OCI-LY7 (cell line): ENCODE measurements around the gene DDX10. TPM values are rescaled to one million over a fixed set of nuclear protein-coding genes. Genes with fewer than 3 reads are reported as not detected.

Experiments
- BruUV-seq: library from RNA; stranded (reverse); fragments of 400-500 nt; replicated peaks from 2 replicates; lab custom pipeline; 2021; lab: Mats Ljungman, UMichigan
- CTCF ChIA-PET: fragments of 300-600 bp; sonication (Branson Sonifier 250); formaldehyde crosslinking; loops from one replicate; lab custom pipeline; 2022; ENCODE audit warnings: antibody characterized with exemption; ENCODE audit not compliant: unreplicated experiment; lab: Charles Lee
- POLR2A ChIA-PET: fragments of 300-600 bp; sonication (Branson Sonifier 250); formaldehyde crosslinking; loops from one replicate; lab custom pipeline; 2022; ENCODE audit warnings: antibody characterized with exemption; lab: Charles Lee
- DNase-seq: peaks from one replicate; pipeline ENCODE4 v3.0.0-alpha.2; 2015; ENCODE audit warnings: low spot score
- H2AFZ ChIP-seq: fragments of 200-600 bp; sonication (generic), shearing (Covaris generic); 2 replicates; pipeline ENCODE4 v1.6.1; 2014; ENCODE audit warnings: mild to moderate bottlenecking, antibody characterized with exemption, low read length, moderate library complexity
- H3K27ac ChIP-seq: fragments of 200-600 bp; sonication (generic); 2 replicates; pipeline ENCODE4 v1.5.1; 2014; ENCODE audit warnings: mixed run types, low read depth, mild to moderate bottlenecking, moderate library complexity, low read length, inconsistent platforms; ENCODE audit not compliant: poor library complexity, severe bottlenecking
- H3K36me3 ChIP-seq: fragments of 200-600 bp; sonication (generic); 2 replicates; pipeline ENCODE4 v1.6.1; 2014; ENCODE audit warnings: mild to moderate bottlenecking, antibody characterized with exemption, low read length, moderate library complexity, mixed read lengths; ENCODE audit not compliant: insufficient read depth
- H3K4me1 ChIP-seq: fragments of 200-600 bp; sonication (generic); 2 replicates; pipeline ENCODE4 v1.5.1; 2014; ENCODE audit warnings: mild to moderate bottlenecking, low read length; ENCODE audit not compliant: insufficient read depth, poor library complexity, severe bottlenecking
- H3K4me2 ChIP-seq: fragments of 200-600 bp; sonication (generic); 2 replicates; pipeline ENCODE4 v1.6.1; 2014; ENCODE audit warnings: mild to moderate bottlenecking, low read length
- H3K4me3 ChIP-seq: fragments of 200-600 bp; sonication (generic); 2 replicates; pipeline ENCODE4 v1.5.1; 2014; ENCODE audit warnings: mild to moderate bottlenecking, low read depth, low read length; ENCODE audit not compliant: poor library complexity, severe bottlenecking
- H3K79me2 ChIP-seq: fragments of 200-600 bp; sonication (generic); 2 replicates; pipeline ENCODE4 v1.6.1; 2016; ENCODE audit warnings: low read depth, mild to moderate bottlenecking, low read length, moderate library complexity, mixed read lengths; ENCODE audit not compliant: insufficient read depth
- H3K9me2 ChIP-seq: fragments of 200-600 bp; sonication (generic); 2 replicates; pipeline ENCODE4 v1.6.1; 2016; ENCODE audit warnings: mild to moderate bottlenecking, low read length, mixed read lengths; ENCODE audit not compliant: insufficient read depth
- H3K9me3 ChIP-seq: fragments of 200-600 bp; sonication (generic); 2 replicates; pipeline ENCODE4 v1.6.1; 2014; ENCODE audit warnings: mild to moderate bottlenecking, mixed run types, low read length, mixed read lengths
- H4K20me1 ChIP-seq: fragments of 200-600 bp; sonication (generic); 2 replicates; pipeline ENCODE4 v1.6.1; 2014; ENCODE audit warnings: mild to moderate bottlenecking, antibody characterized with exemption, low read length, moderate library complexity, mixed read lengths; ENCODE audit not compliant: insufficient read depth
- CTCF ChIP-seq: fragments of 200-600 bp; sonication (generic); conservative IDR thresholded peaks from 2 replicates; pipeline ENCODE4 v1.5.1; 2014; ENCODE audit warnings: mild to moderate bottlenecking, antibody characterized with exemption, low read length, moderate library complexity, mixed read lengths
- EZH2phosphoT487 ChIP-seq: fragments of 200-600 bp; sonication (generic); IDR thresholded peaks from 2 replicates; pipeline ENCODE4 v1.6.1; 2018; ENCODE audit warnings: low read depth, borderline replicate concordance, mild to moderate bottlenecking, mixed run types, antibody characterized with exemption, low read length, moderate library complexity, mixed read lengths
- intact Hi-C: fragments of 100-400 bp; cut with micrococcal nuclease; formaldehyde crosslinking; loops from one replicate; pipeline ENCODE4 v1.10.0; 2022; ENCODE audit not compliant: unreplicated experiment
- total RNA-seq, 2 experiments: library from RNA; depleted of rRNA in 1 of 2; stranded (reverse); fragments of >200 nt in 1 of 2; shearing (Covaris generic) in 1 of 2; gene quantifications; 2 replicates each; pipeline ENCODE4 v1.2.3, GENCODE V29; 2014 to 2022

DDX10 gene
- total RNA-seq, 2 experiments from 2014 or later, result 46.5 to 48.7 TPM

GRCh38 chr11:108914211-108914610, 249.3 kb downstream of the DDX10 start:
- BruUV-seq, result no TSS peak
- CTCF ChIA-PET, result no interaction called here

DNA sequence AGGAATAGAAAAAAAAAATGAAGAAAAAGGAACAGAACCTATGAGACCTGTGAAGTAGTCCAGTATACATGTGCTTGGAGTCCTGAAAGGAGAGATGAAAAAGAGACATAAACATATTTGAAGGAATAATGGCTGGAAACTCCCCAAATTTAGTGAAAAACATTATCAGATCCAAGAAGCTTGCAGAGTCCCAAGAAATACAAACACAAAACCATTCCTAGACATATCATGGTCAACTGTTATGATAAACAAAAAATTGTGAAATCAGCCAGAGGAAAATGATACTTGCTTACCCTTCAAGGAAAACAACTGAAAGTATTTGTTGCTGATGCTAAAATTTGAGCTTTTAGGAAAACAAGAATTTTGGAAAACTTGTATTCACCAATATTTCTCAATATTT, 250.1 kb downstream of the DDX10 start:
- Histone ChIP-seq H3K9me2 (no peaks in the 10 kb centered on the region), H3K36me3 (peaks cover 19% of the 10 kb centered on the region; the same call in 1 of the 2 replicates), H3K79me2 (no peaks in the 10 kb centered on the region), H3K4me3 (no peak overlapping the region), H3K4me1 (no peaks in the 10 kb centered on the region), H4K20me1 (no peaks in the 10 kb centered on the region), H2AFZ (no peak overlapping the region), H3K27ac (no peak overlapping the region), H3K4me2 (no peak overlapping the region), H3K9me3 (no peaks in the 10 kb centered on the region)
- intact Hi-C loops, result no loop called here
- no peak for DNase-seq
- ChIA-PET CTCF (no interaction called here), POLR2A (interaction anchor here (0.6 to 1.1 kb wide), 7 partner anchors 10 to 1804 kb away, joined by 3 to 5 read pairs (median 3); no protein-coding TSS in a partner anchor)
- TF ChIP-seq EZH2phosphoT487 (no peak), CTCF (no peak)
- no TSS peak for BruUV-seq

More at GRCh38 chr11:108914211-108914610, 249.3 kb downstream of the DDX10 start:
- POLR2A ChIA-PET, result interaction anchor here (0.7 kb wide), 1 partner anchor 11 kb away, joined by 5 read pairs; no protein-coding TSS in a partner anchor
- Histone ChIP-seq H3K9me2 (no peaks in the 10 kb centered on the region), H3K27ac (no peak overlapping the region), H3K36me3 (peaks cover 15% of the 10 kb centered on the region; the same call in 1 of the 2 replicates), H4K20me1 (no peaks in the 10 kb centered on the region), H3K4me3 (no peak overlapping the region), H3K9me3 (no peaks in the 10 kb centered on the region), H3K4me1 (no peaks in the 10 kb centered on the region), H2AFZ (no peak overlapping the region), H3K79me2 (no peaks in the 10 kb centered on the region), H3K4me2 (no peak overlapping the region)
- no peak for TF ChIP-seq CTCF
- intact Hi-C loops, result no loop called here
- no peak for DNase-seq

DNA sequence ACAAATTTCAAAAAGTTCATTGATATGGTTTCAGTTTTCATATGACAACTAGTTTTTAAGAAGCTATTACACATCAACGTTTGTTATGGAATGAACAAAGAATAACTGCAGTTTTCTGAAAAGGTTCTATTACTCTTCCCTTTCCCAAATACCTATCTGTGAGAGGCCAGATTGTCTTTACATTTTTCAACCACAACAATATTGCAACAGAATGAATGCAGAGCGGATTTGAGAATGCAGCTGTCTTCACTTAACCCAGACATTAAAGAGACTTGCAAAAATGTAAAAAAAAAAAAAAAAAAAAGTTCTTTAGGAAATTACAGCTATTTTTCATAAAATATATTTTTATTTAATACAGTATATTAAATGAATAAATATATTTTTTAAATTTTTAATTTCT, 250.8 kb downstream of the DDX10 start:
- Histone ChIP-seq H3K4me1 (no peaks in the 10 kb centered on the region), H3K4me2 (no peak overlapping the region), H3K4me3 (no peak overlapping the region), H4K20me1 (no peaks in the 10 kb centered on the region), H3K79me2 (no peaks in the 10 kb centered on the region), H3K36me3 (peaks cover 19% of the 10 kb centered on the region; the same call in 1 of the 2 replicates), H3K27ac (no peak overlapping the region), H2AFZ (no peak overlapping the region), H3K9me3 (no peaks in the 10 kb centered on the region), H3K9me2 (no peaks in the 10 kb centered on the region)
- TF ChIP-seq EZH2phosphoT487 (no peak), CTCF (no peak)
- intact Hi-C loops, result no loop called here
- BruUV-seq, result no TSS peak
- DNase-seq, result no peak
- CTCF ChIA-PET, result no interaction called here
- POLR2A ChIA-PET, result interaction anchor here (0.9 to 1.1 kb wide), 4 partner anchors 11 to 88 kb away, joined by 3 to 4 read pairs (median 3); no protein-coding TSS in a partner anchor
